HL-60 (cell line): ENCODE measurements around the gene RGS7.

Experiments used
- DNase-seq, 2 experiments: peaks; one replicate each; pipeline ENCODE4 v3.0.0-alpha.2; 2010 to 2020; ENCODE audit warnings: low read depth in 1 of 2, low spot score in 1 of 2
- H3K27ac ChIP-seq: fragments of 250-450 bp; sonication (Bioruptor Pico); replicated peaks from 2 replicates; pipeline ENCODE4 v1.5.1; 2020; ENCODE audit warnings: mild to moderate bottlenecking, moderate library complexity
- H3K27me3 ChIP-seq: fragments of 250-450 bp; sonication (Bioruptor Pico); 2 replicates; pipeline ENCODE4 v1.5.1; 2021; ENCODE audit warnings: mild to moderate bottlenecking, moderate library complexity; ENCODE audit not compliant: insufficient read depth, poor library complexity, severe bottlenecking
- H3K4me3 ChIP-seq: replicated peaks from 2 replicates; pipeline ENCODE4 v1.5.1; 2011; ENCODE audit warnings: mild to moderate bottlenecking, control low read depth, low read length; ENCODE audit not compliant: insufficient read depth
- GABPA ChIP-seq: IDR thresholded peaks from 2 replicates; pipeline ENCODE4 v1.6.1; 2012; ENCODE audit warnings: low read depth
- POLR2AphosphoS5 ChIP-seq: IDR thresholded peaks from 2 replicates; pipeline ENCODE4 v1.6.1; 2012; ENCODE audit warnings: low read depth
- SPI1 ChIP-seq: IDR thresholded peaks from 2 replicates; pipeline ENCODE4 v1.6.1; 2012; ENCODE audit warnings: low read depth, mild to moderate bottlenecking, borderline replicate concordance
- TF ChIP-seq, protein P1 (sequence below): IDR thresholded peaks from one replicate; pipeline ENCODE4 v1.5.1; 2011; ENCODE audit warnings: low read length, control low read depth, inconsistent platforms; ENCODE audit not compliant: insufficient read depth
- TF ChIP-seq, protein P2 (sequence below): IDR thresholded peaks from 2 replicates; pipeline ENCODE4 v1.6.1; 2012; ENCODE audit warnings: low read depth; ENCODE audit not compliant: insufficient replicate concordance

The RGS7 gene

DNA sequence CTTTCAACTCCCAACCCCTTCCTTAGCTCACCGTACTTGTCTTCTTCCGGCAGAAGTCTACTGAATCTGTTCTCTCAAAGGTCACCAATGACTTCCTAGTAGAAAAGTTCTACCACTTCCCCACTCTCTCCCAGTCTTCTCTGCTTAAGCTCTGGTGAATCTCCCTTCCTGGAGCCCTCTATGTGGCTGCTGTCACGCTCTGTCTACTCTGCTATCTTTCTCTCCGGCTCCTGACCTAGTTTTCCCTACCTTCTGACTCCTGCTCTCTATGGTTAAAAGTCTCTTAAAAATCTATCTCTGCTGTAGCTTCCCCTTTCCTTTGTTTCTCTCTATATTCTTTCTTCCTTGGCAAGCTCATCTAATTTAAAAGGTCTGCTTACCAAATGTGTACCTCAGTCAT, 394.9 kb downstream of the RGS7 start:
- no peak overlapping the region for H3K4me3 ChIP-seq
- no peak overlapping the region for H3K27ac ChIP-seq
- H3K27me3 ChIP-seq: peaks cover 3% of the 10 kb centered on the region
- DNase-seq: no peak
- TF ChIP-seq POLR2AphosphoS5: no peak
- TF ChIP-seq SPI1: no peak
- TF ChIP-seq, protein P1, sequence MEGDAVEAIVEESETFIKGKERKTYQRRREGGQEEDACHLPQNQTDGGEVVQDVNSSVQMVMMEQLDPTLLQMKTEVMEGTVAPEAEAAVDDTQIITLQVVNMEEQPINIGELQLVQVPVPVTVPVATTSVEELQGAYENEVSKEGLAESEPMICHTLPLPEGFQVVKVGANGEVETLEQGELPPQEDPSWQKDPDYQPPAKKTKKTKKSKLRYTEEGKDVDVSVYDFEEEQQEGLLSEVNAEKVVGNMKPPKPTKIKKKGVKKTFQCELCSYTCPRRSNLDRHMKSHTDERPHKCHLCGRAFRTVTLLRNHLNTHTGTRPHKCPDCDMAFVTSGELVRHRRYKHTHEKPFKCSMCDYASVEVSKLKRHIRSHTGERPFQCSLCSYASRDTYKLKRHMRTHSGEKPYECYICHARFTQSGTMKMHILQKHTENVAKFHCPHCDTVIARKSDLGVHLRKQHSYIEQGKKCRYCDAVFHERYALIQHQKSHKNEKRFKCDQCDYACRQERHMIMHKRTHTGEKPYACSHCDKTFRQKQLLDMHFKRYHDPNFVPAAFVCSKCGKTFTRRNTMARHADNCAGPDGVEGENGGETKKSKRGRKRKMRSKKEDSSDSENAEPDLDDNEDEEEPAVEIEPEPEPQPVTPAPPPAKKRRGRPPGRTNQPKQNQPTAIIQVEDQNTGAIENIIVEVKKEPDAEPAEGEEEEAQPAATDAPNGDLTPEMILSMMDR: no peak
- TF ChIP-seq, protein P2, sequence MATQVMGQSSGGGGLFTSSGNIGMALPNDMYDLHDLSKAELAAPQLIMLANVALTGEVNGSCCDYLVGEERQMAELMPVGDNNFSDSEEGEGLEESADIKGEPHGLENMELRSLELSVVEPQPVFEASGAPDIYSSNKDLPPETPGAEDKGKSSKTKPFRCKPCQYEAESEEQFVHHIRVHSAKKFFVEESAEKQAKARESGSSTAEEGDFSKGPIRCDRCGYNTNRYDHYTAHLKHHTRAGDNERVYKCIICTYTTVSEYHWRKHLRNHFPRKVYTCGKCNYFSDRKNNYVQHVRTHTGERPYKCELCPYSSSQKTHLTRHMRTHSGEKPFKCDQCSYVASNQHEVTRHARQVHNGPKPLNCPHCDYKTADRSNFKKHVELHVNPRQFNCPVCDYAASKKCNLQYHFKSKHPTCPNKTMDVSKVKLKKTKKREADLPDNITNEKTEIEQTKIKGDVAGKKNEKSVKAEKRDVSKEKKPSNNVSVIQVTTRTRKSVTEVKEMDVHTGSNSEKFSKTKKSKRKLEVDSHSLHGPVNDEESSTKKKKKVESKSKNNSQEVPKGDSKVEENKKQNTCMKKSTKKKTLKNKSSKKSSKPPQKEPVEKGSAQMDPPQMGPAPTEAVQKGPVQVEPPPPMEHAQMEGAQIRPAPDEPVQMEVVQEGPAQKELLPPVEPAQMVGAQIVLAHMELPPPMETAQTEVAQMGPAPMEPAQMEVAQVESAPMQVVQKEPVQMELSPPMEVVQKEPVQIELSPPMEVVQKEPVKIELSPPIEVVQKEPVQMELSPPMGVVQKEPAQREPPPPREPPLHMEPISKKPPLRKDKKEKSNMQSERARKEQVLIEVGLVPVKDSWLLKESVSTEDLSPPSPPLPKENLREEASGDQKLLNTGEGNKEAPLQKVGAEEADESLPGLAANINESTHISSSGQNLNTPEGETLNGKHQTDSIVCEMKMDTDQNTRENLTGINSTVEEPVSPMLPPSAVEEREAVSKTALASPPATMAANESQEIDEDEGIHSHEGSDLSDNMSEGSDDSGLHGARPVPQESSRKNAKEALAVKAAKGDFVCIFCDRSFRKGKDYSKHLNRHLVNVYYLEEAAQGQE: no peak
- no peak for TF ChIP-seq GABPA

DNA sequence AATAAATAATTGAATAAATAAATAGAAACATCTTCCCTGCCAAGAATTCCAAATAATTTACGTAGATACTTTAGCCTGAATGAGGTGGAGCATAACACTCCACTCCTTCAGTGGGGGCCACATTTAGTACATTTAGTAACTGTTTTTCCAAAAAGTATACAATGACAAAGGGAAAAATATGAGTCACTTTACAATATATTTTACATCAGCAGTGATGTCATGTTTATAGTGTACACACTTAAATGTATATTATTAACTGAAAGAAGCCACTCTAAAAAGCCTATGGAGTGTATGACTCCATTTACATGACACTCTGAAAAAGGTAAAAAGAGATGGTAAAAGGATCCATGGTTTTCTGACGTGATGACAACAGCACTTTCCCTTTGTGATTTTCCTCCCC, 400.6 kb downstream of the RGS7 start:
- H3K27ac ChIP-seq: no peak overlapping the region
- no peak for DNase-seq
- H3K27me3 ChIP-seq: no peaks in the 10 kb centered on the region
- TF ChIP-seq, protein P1: no peak
- TF ChIP-seq POLR2AphosphoS5 (no peak), SPI1 (no peak), GABPA (no peak)
- TF ChIP-seq, protein P2: no peak
- H3K4me3 ChIP-seq: no peak overlapping the region

DNA sequence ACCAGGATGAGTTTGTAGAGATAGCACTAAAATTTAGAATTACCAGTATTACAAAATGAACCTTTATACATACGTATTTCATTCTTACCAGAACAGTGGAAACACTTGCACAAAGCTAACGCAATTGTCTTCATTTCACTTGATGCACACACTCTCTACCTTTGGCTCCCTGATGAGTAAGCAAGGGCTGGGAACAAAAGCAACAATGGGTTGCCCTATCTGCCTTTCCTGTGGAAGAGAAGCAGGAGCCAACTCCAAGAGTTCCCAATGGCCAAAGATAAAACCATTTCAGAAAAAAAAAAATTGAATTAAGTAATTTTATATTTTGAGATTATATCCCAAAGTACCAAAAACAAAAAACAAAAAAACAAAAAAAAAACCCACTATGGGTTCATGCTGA, 401.0 kb downstream of the RGS7 start:
- no peak for DNase-seq
- TF ChIP-seq, protein P1: no peak
- TF ChIP-seq GABPA (no peak), SPI1 (no peak), POLR2AphosphoS5 (no peak)
- TF ChIP-seq, protein P2: no peak
- Histone ChIP-seq H3K4me3 (no peak overlapping the region), H3K27me3 (no peaks in the 10 kb centered on the region), H3K27ac (no peak overlapping the region)
